ENCODE measurements around the gene EBF3.

The EBF3 gene

DNA sequence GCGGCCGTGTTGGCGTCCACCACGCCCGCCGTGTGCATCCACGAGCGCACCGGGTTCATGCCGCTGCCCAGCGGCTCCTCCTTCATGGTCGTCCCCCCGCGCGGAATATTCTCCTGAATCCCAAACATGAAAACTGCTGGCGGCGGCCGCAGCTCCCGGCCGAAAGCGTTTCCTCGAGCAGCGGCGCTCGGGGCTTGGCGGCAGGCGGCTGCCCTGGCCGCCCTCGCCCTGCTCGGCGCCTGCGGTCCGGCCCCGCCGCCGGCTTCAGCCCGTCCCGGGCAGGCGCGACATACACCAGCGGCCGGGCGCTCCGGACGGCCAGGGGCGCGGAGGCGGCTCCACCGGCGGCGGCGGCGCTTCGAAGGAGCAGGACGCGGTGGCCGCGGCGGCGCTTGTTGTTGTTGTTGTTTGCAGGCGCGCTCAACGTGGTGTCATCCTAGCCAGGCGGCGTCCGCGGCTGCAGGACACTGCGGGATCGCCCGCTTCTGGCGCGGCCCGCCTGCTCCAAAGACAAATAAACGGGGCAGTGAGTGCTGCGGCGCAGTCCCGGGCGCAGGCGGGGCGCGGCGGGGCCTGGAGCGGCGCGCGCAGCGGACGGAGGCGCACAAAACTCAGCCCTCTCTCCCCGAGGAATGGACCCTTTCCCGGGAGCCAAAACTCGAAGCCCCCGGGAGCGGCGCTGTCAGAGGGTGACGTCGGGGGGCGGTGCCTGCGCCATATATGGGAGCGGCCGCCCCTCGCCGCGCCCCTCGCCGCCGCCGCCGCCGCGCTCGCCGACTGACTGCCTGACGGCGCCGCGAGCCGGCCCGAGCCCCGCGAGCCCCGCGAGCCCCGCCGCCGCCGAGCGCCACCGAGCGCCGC lies at the start of gene EBF3:
EBF3 (minus strand) TSS at position 634 of the 861 bp plus-strand sequence; CDS start at position 128, 506 bp downstream.
- no peak for DNase-seq

DNA sequence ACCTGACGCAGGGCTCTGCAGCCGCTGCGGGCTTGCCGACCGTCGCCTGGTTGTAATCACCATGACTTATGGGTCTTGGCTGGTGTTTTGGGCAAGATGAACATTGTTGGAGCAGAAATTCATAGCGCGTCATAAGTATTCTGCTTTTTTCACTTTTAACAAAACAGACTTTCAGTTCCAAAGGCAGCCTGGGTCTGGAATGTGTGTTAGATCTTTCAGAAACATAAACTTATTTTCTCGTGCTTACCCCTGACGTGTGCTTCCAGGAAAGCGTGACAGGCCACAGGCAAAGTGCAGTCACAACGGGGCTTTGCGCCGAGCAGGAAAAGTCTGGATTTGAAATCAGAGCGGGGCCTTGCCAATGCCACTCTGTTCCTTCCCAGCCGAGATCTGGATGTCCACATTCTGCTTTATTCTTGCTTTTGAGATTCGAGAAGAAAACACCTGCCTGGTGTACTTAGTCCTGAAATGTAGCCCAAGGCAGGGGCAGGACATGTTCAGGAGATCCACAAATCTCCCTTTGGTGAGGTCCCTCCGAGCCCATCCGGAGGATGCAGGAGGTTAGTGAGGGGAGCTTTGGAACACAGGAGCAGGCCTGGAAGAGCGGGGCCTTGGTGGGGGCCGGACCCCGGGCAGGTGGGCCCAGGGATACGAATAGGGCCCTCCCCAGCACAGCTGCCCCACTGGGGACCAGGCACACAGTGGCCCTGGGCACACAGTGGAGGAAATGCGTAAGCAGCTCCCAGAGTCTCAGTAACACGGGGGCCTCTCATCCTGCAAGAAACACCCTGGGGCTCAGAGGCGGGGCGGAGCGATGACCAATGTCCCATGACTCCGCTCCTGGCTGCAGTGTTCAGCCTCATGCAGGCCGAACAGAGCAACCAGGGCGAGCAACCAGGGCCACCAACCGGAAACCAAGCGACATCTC lies 49.5 kb upstream of the EBF3 start:
- DNase-seq: no peak

GRCh38 chr10:130012129-130012528 lies 48.1 kb upstream of the EBF3 start:
- no peak for DNase-seq

- DNase-seq: no peak
These were observed 46.6 kb upstream of the EBF3 start for GRCh38 chr10:130010653-130011052.

GRCh38 chr10:130009228-130009627 lies 45.2 kb upstream of the EBF3 start:
- no peak for DNase-seq

DNA sequence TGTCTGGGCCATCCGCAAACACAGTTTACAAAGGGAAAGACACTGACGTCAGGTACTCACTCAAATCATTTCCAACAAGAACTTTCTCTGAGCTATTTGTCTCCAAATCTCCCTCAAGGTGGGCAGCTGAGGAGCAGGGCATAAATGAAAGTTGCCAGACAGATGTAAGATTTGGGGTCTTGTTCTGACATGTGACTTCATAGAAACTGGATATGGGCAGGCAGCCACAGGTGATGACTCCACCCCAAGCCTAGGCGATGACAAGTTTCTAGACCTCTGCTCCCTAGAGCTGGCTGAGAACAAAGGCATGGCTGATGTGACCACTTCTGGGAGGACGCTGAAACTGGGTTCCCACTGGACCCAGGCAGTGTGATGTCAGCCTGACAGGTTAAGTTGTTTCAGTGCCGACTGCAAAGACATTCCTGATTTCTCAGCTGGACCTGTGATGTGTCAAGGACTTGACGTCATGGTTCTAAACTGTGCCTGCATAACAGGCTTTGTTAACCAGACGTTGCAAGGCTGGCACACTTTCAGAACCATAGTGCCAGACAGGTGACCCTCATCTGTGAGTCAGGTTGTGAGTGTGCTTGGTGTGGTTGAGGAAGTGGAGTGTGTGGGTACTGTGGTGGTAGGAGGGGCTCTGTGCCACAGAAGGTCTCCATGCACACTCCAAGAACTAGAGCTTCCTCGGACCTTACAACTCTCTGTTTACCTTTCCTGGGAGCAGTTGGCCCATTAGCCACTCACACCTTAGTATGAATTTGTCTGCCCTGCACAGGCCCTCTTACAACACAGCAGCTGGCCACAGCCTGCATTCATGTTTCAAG lies 39.9 kb upstream of the EBF3 start:
- no peak for DNase-seq

- DNase-seq: no peak
These were observed 39.1 kb upstream of the EBF3 start for GRCh38 chr10:130003166-130003565.

DNA sequence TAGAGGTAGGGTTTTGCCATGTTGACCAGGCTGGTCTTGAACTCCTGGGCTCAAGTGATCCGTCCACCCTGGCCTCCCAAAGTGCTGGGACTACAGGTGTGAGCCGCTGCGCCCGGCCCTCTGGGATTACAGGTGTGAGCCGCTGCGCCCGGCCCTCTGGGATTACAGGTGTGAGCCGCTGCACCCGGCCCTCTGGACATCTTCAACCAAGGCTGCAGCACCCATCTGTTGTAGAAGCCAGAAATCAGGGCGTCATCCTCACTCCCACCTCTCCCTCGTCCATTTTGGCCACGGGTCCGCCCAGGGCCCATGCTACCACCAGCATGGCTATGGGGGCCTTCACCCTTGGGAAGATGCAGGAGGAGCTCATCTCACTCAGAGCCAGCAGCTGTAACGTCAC lies 38.5 kb upstream of the EBF3 start:
- DNase-seq: no peak

DNA sequence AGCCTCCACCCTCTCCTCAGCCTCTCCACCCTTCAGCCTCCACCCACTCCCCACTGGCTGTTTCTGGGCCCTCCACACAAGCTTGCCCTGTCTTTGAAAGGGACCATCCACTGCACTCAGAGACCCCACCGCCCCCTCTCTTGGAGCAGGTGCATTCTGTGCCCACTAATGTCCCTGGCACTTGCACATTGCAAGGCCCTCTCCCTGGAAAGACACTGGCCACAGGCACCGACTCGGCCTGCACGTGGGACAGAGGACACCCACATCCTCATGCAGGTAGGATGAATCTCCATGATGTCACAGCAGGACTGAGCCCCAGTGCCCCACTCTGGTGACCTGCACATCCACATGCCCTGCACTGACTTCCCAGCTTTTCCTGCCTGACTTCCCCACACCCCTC lies 36.8 kb upstream of the EBF3 start:
- DNase-seq: no peak

DNA sequence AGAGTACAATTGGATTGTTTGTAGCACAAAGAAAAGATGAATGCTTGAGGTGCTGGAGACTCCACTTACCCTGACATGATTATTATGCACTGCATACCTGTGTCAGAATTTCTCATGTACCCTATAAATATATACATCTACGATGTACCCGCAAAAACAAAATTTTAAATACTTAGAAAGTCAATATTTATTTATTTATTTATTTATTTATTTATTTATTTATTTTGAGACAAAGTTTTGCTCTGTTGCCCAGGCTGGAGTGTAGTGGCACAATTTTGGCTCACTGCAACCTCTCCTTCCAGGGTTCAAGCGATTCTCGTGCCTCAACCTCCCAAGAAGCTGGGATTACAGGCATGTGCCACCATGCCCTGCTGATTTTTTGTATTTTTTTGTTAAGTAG lies 35.1 kb upstream of the EBF3 start:
- DNase-seq: no peak

- DNase-seq: no peak
These were observed 29.5 kb upstream of the EBF3 start for GRCh38 chr10:129993621-129994020.

DNA sequence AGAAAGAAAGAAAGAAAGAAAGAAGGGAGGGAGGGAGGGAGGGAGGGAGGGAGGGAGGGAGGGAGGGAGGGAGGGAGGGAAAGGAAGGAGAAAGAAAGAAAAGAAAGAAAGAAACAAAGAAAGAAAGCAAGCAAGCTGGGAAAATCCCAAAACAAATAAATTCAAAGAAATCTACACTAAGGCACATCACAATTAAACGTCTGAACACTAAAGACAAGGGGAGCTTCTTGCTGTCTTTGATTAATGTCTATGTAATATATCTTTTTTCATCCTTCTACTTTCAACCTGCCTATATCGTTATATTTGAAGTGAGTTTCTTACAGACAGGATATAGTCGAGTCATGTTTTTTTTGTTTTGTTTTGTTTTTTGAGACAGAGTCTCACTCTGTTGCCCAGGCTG lies 28.3 kb upstream of the EBF3 start:
- DNase-seq: no peak

DNA sequence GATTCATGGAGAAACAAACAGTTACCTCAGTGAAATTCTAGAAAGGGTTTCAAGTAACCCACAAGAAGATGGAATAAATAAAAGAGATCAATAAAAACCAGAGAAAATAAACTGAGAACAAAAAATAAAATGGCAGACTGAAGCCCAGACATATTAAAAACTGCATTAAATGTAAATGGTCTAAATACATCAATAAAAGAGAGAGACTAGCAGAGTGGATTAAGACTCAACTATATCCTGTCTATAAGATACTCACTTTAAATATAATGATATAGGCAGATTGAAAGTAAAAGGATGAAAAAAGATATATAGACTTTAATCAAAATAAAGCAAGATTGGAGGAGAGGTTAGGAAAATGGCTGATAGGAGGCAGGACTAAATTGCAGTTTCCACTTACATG lies 18.8 kb upstream of the EBF3 start:
- no peak for DNase-seq

- DNase-seq: no peak
These were observed 14.9 kb upstream of the EBF3 start for GRCh38 chr10:129978980-129979379.

DNA sequence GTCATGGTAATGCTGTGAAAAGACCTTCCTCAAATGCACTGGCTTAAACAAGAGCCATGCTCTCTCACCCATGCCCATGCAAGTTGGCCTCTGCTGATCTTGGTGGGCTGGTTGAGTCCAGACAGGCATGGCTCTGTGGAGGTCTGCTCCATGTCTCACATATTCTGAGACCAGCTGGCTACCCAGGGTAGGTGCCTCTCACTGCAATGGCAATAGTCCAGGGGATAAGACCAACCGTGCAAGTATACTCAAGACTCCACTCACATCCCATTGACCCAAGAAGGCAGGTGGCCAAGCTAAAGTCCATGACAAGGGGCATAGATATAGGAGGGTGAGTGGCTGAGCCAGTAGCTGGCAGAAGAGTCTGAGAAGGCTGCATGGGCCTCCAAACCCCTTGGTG lies 14.2 kb upstream of the EBF3 start:
- DNase-seq: no peak

DNA sequence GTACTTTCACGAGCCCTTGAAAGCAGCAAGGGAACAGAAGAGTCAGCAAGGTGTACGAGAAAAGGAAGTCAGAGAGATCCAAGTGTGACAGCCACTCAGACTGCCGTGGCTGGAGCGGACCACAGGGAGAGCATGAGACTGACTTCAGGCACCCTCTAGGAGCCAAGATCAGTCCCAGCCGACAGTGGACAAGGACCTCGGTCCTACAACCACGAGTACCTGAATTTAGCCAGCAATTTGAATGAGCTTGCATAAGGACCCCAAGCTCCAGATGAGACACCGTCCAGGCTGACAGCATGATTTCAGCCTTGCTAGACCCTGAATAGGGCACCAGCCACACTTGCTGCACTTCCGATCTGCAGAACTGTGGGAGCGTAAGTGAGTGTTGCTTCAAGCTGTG lies 13.7 kb upstream of the EBF3 start:
- no peak for DNase-seq

DNA sequence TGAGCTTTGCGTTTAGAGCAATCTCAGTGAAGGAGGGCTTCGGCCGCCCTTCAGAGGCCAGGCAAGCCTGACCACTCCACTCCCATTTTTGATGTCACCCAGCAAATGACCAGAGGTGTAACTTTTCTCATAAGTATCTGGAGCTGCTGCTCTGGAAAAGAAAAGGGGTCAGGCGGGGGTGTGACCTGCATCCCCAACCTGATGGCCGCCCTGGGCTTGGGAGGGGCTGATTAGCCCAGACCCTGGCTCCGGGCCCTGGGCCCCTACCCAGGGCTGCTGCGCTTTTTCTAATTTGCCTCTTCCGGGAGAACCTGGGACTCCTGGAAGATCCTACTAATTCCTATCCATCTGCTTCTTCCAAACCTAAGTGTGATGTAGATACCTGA lies 9.6 kb upstream of the EBF3 start:
- DNase-seq: no peak

DNA sequence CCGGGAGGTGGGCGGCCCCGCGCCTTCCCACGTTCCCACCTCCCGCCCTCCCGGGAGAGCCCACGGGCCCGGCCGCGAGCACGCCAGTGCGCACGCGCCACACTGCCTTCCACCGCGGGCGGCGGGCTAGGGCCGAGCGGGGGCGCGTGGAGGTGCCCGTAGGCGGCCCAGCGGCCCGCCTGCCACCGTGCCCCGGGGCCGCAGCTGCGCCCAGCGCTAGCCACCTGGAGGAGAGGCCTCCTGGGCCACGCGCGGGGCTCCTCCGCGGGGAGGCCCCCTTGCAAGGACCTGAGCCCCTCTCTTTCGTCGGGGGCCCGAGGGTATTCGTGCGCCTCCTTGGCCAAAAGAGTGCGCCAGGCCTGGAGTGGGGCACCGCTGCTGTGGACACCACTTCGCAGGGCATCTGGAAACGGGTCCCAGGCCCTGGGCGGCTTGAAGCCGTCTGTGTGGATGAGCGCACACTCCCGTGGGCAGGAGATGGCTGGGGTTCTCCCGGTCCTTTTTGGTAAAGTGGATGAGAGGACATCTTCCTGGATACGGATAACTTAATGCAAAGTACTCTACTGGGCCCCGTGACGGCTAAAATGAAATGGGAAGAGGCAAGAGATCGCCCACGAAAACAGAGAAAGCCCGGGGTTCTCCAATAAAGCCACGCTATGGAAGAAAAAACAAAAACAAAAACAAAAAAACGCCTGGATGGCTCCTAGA lies 9.0 kb upstream of the EBF3 start:
- DNase-seq: no peak

DNA sequence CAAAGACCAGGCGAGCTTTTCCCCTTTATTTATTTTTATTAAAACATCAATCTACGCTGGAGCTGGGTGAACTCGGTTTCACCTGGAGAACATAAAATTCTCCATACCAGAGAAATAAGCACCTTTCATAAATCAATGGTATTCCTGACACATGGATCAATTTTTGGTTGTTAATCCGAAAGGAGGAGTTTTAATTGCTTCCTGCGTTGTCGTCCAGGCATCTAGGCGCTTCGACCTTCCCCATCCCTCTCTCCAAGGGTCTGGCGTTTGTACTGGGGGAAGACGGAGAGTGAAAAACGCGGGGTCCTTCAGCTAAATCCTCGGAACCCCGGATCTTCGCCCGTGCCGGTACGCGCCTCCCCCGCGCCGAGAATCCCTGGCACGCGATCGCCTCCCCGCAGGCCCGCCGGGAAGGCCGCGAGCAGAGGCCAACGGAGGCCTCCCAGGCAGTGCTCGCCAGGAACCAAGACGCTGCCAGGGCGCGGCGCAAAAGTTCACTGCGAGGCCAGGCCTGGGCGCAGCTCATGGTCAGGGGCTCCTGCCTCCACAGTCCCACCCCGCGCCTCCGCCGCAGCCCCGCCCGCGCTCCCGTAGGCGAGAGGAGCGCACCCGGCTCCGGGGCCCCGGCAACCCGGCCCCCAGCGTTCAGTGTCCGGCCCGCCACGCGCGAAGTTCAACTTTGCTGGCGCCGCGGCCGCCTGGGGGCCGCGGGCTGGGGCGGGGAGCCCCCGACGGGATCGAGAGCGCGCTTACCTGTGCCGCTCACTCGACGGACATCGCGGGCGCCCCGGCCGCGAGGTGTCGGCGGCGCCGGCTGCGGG lies 8.3 kb upstream of the EBF3 start:
- DNase-seq: no peak

DNA sequence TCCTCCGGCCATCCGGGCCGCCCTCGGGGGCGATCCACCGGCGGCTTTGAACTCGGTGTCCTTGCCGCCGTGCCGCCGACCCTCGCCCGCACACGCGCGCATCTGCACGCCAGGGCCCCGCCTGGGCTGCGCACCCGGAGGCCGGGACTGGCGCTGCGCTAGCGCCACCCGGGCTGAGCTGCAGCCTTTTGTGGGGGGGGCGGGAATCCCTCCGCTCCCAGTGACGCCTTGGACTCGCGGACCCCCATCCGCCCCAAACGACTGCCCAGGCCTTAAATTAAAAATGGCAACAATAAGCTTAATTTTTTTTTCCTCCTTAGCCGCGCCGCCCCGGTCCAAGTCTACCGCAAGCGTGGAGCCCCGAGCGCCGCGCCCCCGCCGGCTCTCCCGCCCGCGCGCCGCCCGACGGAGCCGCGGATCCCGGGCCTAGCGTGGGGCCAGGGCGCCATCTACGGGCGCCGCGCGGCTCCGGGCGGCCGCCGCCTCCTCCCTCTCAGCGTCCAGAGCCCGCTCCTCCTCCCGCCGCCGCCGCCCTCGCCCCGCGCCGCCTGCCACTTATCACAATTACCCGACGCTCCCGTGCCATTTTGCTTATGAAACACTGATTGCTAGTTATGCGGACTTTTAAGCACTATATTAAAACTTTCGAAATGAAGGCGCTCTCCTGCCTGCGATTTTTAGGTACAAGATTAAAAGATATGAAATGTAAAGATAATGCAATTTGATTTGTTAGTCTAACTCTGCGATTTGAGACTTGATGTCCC lies 7.5 kb upstream of the EBF3 start:
- DNase-seq: no peak
